ENCODE measurements around the gene ZNF512.
"Not testable (repeated sequence)": the region's sequence is repeated elsewhere in the genome, so short reads cannot be mapped to it uniquely, and the experiment has no call there.

ZNF512 gene

DNA sequence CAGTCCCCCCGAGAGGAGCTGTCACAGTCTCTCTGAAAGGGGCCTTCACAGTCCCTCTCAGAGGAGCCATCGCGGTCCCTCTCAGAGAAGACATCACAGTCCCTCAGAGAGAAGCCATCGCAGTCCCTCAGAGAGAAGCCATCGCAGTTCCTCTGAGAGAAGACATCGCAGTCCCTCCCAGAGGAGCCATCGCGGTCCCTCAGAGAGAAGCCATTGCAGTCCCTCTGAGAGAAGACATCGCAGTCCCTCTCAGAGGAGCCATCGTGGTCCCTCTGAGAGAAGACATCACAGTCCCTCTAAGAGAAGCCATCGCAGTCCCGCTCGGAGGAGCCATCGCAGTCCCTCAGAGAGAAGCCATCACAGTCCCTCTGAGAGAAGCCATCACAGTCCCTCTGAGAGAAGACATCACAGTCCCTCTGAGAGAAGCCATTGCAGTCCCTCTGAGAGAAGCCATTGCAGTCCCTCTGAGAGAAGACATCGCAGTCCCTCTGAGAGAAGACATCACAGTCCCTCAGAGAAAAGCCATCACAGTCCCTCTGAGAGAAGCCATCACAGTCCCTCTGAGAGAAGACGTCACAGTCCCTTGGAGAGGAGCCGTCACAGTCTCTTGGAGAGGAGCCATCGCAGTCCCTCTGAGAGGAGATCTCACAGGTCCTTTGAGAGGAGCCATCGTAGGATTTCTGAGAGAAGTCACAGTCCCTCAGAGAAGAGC lies 1.3 kb upstream of the ZNF512 start:
- no peak for DNase-seq (ENCODE audit: low read depth)
- H3K4me3 ChIP-seq (ENCODE audit: low read depth, low read length): no peak overlapping the region

DNA sequence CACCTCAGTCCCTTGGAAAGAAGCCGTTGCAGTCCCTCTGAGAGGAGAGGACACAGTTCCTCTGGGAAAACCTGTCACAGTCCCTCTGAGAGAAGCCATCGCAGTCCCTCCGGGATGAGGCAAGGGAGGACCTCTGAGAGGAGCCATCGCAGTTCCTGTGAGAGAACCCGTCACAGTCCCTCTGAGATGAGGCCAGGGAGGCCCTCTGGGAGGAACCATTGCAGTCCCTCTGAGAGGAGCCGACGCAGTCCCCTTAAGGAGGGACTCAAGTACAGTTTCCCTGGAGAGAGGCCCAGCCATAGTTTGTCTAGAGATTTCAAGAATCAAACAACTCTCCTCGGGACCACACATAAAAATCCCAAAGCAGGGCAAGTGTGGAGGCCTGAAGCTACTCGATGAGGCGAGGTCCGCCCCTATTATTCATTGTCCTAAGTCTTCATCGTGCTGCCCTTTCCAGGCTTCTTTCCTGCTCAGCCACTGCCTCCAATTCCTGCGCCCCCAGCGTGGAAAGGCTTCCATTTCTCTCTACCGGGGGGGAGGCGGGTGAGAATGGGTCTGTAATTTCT lies 630 bp upstream of the ZNF512 start:
- peak overlapping the region; percentile 55 for H3K4me3 ChIP-seq (ENCODE audit: low read depth, low read length)
- no peak for DNase-seq (ENCODE audit: low read depth)

DNA sequence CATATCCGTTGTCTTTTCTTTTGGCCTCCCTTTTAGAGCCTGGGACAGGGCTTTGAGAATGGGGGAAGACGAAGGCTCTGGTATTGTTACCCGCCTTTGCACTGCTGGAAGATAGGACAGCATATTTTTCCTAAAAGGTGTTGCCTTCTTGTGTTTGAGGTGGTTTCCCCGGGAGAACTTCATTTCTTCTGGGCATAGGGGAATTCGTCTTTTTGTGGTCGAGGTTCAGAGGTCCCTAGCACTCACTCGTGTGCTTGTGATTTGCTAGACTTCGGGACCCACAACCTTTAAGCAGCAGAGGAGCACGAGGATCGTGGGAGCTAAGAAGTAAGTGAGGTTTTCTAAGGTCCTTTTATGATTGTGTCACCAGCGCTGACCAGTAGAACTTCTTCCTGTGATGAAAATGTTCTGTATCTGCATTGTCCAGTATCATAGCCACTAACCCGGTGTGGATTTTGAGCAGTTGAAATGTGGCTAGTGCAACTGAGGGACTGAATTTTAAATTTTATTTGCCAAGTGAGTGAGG lies 611 bp downstream of the ZNF512 start:
- no peak for DNase-seq (ENCODE audit: low read depth)
- H3K4me3 ChIP-seq (ENCODE audit: low read depth, low read length): peak overlapping the region; percentile 55

DNA sequence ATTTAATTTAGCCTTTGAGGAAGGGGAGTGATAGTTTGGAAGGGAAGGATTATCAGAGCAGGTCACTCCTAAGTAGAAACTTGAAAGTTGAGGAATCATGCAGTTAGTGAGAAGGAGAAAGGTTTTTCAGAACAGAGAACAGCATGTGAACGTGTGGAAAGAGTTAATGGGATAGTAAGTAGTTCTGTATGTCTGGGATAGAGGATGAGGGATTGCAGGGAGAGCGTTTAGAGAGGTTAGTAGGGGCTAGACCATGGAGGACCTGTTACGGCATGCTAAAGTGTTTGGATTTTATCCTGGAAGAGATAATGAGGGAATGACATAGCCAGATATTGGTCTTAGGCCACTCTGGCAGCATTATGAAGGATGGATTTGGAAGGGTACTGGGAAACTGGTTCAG lies 1.8 kb downstream of the ZNF512 start:
- H3K4me3 ChIP-seq (ENCODE audit: low read depth, low read length): no peak overlapping the region
- DNase-seq (ENCODE audit: low read depth): no peak

DNA sequence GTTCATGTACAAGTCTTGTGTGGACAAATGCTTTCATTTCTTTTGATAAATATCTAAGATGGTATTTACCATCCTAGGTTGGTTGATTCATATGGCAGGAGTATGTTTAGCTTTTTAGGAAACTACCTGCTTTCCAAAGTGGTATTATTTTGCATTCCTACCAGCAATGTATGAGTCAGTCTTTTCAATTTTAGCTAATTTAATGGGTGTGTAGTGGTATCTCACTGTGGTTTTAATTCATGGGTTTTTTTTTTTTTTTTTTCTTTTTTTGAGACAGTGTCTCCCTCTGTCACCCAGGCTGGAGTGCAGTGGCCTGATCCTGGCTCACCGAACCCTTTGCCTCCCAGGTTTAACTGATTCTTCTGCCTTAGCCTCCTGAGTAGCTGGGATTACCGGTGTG lies 4.2 kb downstream of the ZNF512 start:
- no peak for DNase-seq (ENCODE audit: low read depth)
- no peak overlapping the region for H3K4me3 ChIP-seq (ENCODE audit: low read depth, low read length)

DNA sequence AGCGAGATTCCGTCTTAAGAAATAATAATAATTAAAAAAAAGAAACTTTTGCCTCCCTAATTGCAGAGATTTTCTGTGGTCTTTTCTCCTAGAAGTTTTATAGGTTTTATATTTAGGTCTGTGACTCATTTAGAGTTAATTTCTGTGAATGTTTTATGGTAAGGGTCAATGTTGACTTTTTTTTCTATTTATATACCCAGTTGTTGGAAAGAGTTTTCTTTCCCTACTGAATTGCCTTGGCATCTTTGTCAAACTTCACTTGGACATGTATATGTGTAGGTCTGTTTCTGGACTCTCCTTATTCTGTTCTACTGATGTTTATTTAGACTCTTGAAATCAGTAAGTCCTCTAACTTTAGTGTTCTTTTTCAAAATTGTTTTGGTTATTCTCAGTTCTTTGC lies 5.5 kb downstream of the ZNF512 start:
- DNase-seq (ENCODE audit: low read depth): no peak
- H3K4me3 ChIP-seq (ENCODE audit: low read depth, low read length): no peak overlapping the region

DNA sequence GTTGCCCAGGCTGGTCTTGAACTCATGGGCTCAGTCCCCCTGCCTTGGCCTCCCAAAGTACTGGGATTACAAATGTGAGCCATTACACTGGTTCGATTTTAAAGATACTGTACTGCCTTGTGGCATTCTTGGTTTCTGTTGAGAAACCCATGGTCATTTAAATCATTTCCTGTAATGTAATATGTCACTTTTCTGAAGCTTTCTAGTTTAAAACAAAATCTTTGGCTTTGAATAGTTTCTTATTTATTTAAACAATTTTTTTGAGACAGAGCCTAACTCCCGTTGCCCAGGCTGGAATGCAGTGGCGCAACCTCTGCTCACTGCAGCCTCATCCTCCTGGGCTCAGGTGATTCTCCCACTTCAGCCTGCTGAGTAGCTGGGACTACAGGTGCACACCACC lies 8.9 kb downstream of the ZNF512 start:
- H3K4me3 ChIP-seq (ENCODE audit: low read depth, low read length): no peak overlapping the region
- no peak for DNase-seq (ENCODE audit: low read depth)

DNA sequence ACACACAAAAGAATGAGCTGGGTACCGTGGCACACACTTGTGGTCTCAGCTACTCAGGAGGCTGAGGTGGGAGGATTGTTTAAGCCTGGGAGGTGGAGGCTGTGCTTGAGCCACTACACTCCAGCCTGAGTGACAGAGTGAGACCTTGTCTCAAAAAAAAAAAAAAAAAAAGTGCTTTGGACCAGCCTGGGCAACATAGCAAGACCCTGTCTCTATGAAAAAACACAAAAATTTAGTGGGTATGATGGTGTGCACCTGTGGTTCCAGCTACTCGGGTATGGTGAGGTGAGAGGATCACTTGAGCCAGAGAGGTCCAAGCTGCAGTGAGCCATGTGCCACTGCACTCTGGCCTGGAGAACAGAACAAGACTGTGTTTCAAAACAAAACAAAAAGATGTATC lies 10.4 kb downstream of the ZNF512 start:
- DNase-seq (ENCODE audit: low read depth): no peak
- H3K4me3 ChIP-seq (ENCODE audit: low read depth, low read length): no peak overlapping the region

DNA sequence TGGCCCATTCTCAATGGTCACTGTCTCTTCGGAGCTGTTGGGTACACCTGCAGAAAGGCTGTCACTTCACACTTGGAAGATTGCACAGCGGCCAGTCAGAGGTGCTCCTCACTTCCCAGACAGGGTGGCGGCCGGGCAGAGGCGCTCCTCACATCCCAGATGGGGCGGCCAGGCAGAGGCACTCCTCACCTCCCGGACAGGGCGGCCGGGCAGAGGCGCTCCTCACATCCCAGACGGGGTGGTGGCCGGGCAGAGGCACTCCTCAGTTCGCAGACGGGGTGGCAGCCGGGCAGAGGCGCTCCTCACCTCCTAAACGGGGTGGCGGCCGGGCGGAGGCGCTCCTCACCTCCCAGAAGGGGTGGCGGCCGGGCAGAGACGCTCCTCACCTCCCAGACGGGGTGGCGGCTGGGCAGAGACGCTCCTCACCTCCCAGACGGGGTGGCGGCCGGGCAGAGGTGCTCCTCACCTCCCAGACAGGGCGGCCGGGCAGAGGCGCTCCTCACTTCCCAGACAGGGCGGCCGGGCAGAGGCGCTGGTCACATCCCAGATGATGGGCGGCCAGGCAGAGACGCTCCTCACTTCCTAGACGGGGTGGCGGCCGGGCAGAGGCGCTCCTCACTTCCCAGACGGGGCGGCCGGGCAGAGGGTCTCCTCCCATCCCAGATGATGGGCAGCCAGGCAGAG lies 11.3 kb downstream of the ZNF512 start:
- not testable (repeated sequence) for H3K4me3 ChIP-seq (ENCODE audit: low read depth, low read length); DNase-seq (ENCODE audit: low read depth)

DNA sequence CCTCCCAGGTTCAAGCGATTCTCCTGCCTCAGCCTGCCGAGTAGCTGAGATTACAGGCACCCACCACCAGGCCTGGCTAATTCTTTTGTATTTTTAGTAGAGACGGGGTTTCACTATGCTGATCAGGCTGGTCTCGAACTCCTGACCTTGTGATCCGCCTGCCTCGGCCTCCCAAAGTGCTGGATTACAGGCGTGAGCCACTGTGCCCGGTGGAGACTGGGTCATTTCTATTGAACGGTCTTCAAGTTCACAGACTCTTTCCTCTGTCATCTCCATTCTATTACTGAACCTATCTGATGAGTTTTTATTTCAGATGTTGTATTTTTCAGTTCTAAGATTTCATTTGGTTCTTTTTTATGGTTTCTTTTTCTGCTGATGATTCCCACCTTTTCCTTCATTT lies 12.6 kb downstream of the ZNF512 start:
- H3K4me3 ChIP-seq (ENCODE audit: low read depth, low read length); DNase-seq (ENCODE audit: low read depth): not testable (repeated sequence)

DNA sequence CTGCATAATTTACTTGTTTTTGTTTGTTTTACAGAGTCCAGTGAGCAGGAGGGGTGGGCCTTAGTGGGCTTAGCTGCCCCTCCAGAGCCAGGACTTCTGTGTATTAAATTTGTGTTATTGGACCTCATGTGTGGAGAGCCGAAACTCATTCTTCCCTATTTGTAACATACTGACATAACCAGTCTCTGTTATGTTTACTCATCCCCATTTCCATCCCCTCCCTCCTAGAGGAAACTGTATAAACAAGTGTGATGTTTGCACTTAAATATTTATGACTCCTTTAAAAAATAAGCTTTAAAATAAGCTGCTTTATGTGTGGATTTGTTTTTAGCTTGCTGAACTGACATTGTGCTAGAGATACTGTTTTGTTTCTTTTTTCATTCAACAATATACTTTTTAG lies 13.8 kb downstream of the ZNF512 start:
- no peak overlapping the region for H3K4me3 ChIP-seq (ENCODE audit: low read depth, low read length)
- no peak for DNase-seq (ENCODE audit: low read depth)

DNA sequence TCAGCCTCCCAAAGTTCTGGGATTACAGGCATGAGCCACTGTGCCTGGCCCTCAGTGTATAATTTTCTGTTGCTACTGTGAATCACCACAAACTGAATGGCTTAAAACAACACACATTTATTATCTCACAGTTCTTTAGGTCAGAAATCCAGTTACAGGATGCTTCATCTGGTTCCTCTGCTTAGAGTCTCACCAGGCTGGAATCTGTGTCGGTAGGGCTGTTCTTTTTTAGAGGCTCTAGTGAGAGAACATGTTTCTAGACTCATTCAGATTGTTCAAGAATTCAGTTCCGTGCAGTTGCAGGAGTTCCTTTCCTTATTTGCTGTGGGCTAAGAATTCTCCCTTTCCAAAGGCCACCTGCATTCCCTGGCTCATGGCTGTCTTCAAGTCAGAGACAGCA lies 23.8 kb downstream of the ZNF512 start:
- H3K4me3 ChIP-seq (ENCODE audit: low read depth, low read length): no peak overlapping the region
- DNase-seq (ENCODE audit: low read depth): peak; percentile 28

DNA sequence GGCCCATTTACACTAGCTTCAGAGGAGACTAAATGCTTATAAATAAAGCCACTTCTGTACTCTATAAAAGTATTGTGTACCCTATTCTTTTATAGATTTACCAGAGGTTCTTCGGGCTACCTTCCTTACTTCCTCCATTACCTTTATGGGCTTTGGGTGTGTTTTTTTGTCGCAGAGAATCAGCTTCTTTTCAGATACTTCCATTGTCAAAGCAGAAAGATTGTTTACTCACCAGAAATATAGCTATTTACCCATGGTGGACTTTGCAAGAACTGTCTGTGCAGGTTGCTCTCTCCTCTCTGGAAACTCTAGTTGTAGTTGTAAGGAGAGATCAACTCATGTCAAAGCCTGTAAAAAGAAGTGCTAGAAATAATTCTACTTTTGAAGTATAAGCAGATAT lies 31.1 kb downstream of the ZNF512 start:
- DNase-seq (ENCODE audit: low read depth): no peak
- no peak overlapping the region for H3K4me3 ChIP-seq (ENCODE audit: low read depth, low read length)

DNA sequence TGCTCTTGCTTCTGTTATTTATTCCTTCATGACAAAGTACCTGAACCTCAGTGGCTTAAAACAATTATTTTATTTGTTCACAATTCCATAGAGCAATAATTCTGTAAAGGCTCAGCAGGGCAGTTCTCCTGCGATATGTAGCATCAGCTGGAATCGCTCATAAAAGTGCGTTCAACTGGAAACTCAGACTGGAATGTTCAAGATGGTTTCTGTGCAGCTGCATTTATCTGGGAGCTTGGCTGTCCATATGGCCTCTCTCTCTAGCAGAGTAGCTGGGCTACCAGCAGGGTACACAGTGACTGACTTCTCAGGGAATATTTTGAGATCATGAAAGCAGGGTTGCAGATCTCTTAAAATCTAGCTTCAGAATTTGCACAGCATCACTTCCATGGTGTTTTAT lies 32.5 kb downstream of the ZNF512 start:
- H3K4me3 ChIP-seq (ENCODE audit: low read depth, low read length): no peak overlapping the region
- no peak for DNase-seq (ENCODE audit: low read depth)

DNA sequence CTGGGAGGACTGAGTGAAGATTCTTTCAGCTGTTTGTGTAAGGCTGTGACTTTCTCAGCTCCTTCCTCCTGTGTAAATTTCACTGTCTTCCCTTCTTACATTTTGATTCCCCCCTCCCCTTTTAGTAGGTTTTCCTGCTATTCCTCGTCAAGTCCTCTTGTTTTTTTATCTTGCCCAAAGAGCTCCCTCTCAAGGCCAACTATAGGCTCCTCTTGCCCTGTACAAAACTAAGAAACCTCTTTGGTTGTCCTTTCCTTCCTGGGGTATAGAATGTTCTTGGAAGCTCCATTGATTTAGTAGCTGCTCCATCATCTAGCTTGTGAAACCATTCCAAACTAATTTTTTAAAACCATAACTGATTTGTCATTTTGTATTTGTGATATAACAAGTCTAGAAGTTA lies 38.7 kb downstream of the ZNF512 start:
- no peak for DNase-seq (ENCODE audit: low read depth)
- H3K4me3 ChIP-seq (ENCODE audit: low read depth, low read length): no peak overlapping the region

DNA sequence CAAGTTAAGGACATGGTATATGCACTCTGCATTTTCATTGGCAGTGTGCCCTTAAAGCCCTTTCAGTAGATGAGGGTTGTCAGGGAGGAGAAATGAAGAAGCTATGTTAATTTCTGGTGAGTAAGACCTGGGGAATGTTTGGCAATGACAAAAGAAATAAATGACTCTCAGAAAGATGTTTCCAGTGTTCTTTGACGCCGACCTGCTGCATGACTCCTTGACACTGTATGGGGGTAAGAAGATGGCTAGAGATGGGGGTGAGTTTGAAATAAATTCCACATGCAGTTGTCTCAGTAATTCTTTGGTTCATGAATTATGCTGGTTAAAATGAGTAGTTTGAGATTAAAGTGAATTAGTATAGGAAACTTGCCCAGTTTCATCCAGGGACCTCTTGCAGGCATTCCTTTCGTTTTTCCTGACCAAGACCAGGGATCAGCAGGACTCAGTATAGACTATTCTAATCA lies 40.1 kb downstream of the ZNF512 start:
- DNase-seq (ENCODE audit: low read depth): peak; percentile 70
- no peak overlapping the region for H3K4me3 ChIP-seq (ENCODE audit: low read depth, low read length)

DNA sequence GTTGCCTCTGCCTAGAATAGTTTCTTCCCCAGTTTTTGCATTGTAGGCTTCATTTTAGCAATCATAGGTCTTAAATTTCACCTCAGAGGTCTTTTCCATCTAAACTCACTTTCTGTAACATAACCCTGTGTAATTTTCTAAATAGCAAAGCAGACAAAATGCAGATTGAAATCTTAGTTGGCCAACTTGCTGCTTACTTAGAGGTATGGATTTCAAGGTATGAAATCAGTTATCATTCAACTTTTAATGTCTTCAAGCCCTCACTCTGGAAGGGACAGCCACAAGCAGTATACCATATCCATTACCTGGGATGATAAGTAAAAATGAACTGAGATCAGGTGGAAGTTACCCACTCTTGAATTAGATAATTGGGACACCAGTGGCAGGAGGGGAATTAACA lies 42.1 kb downstream of the ZNF512 start:
- no peak for DNase-seq (ENCODE audit: low read depth)
- no peak overlapping the region for H3K4me3 ChIP-seq (ENCODE audit: low read depth, low read length)

DNA sequence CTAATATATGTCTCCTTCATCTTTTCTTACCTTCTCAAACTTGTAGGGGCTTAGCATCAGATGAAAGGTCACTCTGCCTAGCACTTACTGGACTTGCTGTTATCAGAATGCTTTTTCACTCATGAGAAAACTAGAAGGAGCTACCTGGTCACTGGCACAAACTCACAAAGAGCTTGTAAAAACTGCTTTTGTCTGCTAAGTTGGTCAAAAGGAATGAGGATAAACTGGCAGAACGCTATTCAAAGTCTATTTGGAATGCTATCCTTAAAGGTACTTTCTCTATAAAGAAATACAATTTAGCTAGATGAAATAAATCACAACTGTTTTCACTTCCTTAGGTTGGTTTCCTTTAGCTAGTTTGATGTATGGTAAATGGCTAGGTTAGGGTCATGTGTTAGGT lies 43.5 kb downstream of the ZNF512 start:
- DNase-seq (ENCODE audit: low read depth); H3K4me3 ChIP-seq (ENCODE audit: low read depth, low read length): not testable (repeated sequence)

DNA sequence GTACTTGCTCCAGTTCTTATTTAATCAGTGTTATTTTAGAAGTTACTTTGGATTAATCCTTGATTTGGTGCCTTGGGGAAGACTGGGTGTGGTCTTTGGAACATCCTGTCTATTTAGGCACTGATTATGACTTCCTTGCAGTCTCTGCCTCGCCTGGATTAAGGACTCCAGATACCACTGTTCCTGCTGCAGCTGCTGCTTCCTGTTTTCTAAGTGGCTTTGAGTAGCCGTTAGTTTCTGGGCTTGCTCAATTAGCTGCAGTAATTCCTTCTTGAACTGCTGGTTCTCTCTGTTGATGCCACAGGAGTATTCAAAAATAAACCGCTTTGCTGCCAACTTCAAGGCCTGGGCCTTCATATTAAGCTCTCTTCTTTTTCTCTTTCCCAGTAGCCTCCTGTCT lies 44.1 kb downstream of the ZNF512 start:
- not testable (repeated sequence) for DNase-seq (ENCODE audit: low read depth); H3K4me3 ChIP-seq (ENCODE audit: low read depth, low read length)

DNA sequence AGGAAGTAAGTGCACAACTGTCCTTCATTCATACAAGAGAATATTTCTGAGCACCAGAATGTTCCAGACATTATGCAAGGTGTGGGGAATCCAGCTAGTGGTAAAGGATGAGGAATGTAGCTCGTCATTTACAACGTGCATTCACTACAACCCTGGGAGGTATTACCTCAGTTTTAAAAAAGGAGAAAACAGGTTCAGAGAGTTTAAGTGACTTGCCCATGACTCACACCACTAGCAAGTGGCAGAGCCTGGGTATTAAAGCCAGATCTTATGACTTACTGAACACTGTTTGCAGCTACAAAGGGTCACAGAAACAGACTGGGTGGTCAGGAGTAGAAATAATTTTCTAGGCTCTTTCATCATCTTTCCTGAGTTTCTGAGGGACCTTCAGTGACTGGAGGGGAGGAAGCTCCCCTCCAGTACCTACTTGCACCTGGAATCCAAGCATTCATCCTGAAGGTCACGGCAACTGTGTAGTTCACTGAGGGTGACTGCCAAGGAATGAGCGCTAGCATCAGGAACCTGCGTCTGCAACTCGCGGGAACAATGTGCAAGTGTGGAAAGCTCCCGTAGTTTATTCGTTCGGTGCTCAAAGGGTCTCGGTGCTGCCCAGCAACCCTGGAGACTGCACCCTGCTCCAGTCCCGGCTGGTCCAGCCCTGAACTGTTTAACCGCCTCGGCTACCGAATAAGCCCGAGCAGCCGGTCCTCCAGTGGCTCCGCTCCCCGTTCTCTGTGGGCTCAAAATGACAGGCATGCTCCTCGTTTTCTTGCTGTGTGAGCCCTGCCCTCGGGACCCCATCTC lies 45.3 kb downstream of the ZNF512 start:
- peak overlapping the region; percentile 93 for H3K4me3 ChIP-seq (ENCODE audit: low read depth, low read length)

More for the DNA sequence above, 45.3 kb downstream of the ZNF512 start:
- DNase-seq (ENCODE audit: low read depth): peak; percentile 89
